Endothelial cell of umbilical vein (primary cell): ENCODE data around the gene PNPLA7. TPM values are rescaled to one million over a fixed set of nuclear protein-coding genes. Genes with fewer than 3 reads are reported as not detected.
"Not testable (repeated sequence)": the region's sequence is repeated elsewhere in the genome, so short reads cannot be mapped to it uniquely, and the experiment has no call there.

ENCODE experiments used
- BruUV-seq: library from RNA; stranded (reverse); fragments of 400-500 nt; replicated peaks from 2 replicates; lab custom pipeline; 2021; lab: Mats Ljungman, UMichigan
- CTCF ChIA-PET: fragments of 300-600, 350-600 bp; sonication (Branson Sonifier 250); formaldehyde crosslinking; loops from one replicate; lab custom pipeline; 2021; ENCODE audit warnings: antibody characterized with exemption, inconsistent platforms; lab: Charles Lee
- POLR2A ChIA-PET: fragments of 300-600, 350-600 bp; sonication (Branson Sonifier 250); formaldehyde crosslinking; loops from one replicate; lab custom pipeline; 2021; ENCODE audit warnings: antibody characterized with exemption, inconsistent platforms; lab: Charles Lee
- DNase-seq: peaks from one replicate; pipeline ENCODE4 v3.0.0-alpha.2; 2011; ENCODE audit warnings: low read depth, low spot score
- FAIRE-seq: peaks from 2 replicates; lab custom pipeline; 2011; peaks lifted over from hg19 to GRCh38; lab: Jason Lieb, UNC
- H2AFZ ChIP-seq: 2 replicates; pipeline ENCODE4 v1.6.0; 2012; ENCODE audit warnings: low read depth, low read length, control low read depth, inconsistent platforms
- H3K27ac ChIP-seq: 2 replicates; pipeline ENCODE4 v1.5.1; 2011; ENCODE audit warnings: low read depth, mild to moderate bottlenecking, control low read depth, low read length, moderate library complexity; ENCODE audit not compliant: insufficient read depth
- H3K27me3 ChIP-seq, 2 experiments: 2 replicates each; pipeline versions ENCODE4 v1.6.0 to v1.6.1; 2011; ENCODE audit warnings: low read length in 2 of 2, mixed read lengths in 1 of 2; ENCODE audit not compliant: control insufficient read depth in 2 of 2, insufficient read depth in 2 of 2
- H3K36me3 ChIP-seq, 2 experiments: 2 replicates in 1 of 2; 3 replicates in 1 of 2; pipeline ENCODE4 v1.5.1; 2011; ENCODE audit warnings: low read length in 2 of 2, mild to moderate bottlenecking in 1 of 2, moderate library complexity in 1 of 2; ENCODE audit not compliant: control insufficient read depth in 2 of 2, insufficient read depth in 2 of 2; ENCODE audit errors: extremely low read depth in 1 of 2
- H3K4me1 ChIP-seq: 3 replicates; pipeline ENCODE4 v1.5.1; 2011; ENCODE audit warnings: mild to moderate bottlenecking, low read length; ENCODE audit not compliant: control insufficient read depth, insufficient read depth; ENCODE audit errors: extremely low read depth
- H3K4me2 ChIP-seq: 2 replicates; pipeline ENCODE4 v1.6.1; 2011; ENCODE audit warnings: low read length, control low read depth, mixed read lengths; ENCODE audit not compliant: insufficient read depth
- H3K4me3 ChIP-seq, 3 experiments: fragments of 200-600 bp in 1 of 3; sonication (generic), shearing (Covaris generic) in 1 of 3; replicated peaks in 1 of 3; 2 replicates each; pipeline ENCODE4 v1.5.1; 2011 to 2016; ENCODE audit warnings: control low read depth in 3 of 3, low read length in 3 of 3, mild to moderate bottlenecking in 2 of 3, inconsistent platforms in 1 of 3, low read depth in 1 of 3, moderate library complexity in 1 of 3; ENCODE audit not compliant: insufficient read depth in 1 of 3
- H3K79me2 ChIP-seq: 2 replicates; pipeline ENCODE4 v1.6.0; 2012; ENCODE audit warnings: low read length, inconsistent platforms; ENCODE audit not compliant: control insufficient read depth, insufficient read depth
- H3K9ac ChIP-seq: replicated peaks from 2 replicates; pipeline ENCODE3; 2011; ENCODE audit warnings: low read length, control low read depth; ENCODE audit not compliant: insufficient read depth; ENCODE audit errors: extremely low read depth
- H3K9me1 ChIP-seq: replicated peaks from 3 replicates; pipeline ENCODE4 v1.6.0; 2011; ENCODE audit warnings: mild to moderate bottlenecking, low read length; ENCODE audit not compliant: control insufficient read depth, insufficient read depth; ENCODE audit errors: extremely low read depth
- H3K9me3 ChIP-seq: replicated peaks from 2 replicates; pipeline ENCODE4 v1.5.1; 2012; ENCODE audit warnings: low read length, inconsistent platforms; ENCODE audit not compliant: control insufficient read depth, insufficient read depth
- H4K20me1 ChIP-seq: replicated peaks from 2 replicates; pipeline ENCODE3; 2011; ENCODE audit warnings: mild to moderate bottlenecking, low read length; ENCODE audit not compliant: control insufficient read depth, insufficient read depth; ENCODE audit errors: extremely low read depth
- EZH2 ChIP-seq: IDR thresholded peaks from 2 replicates; pipeline ENCODE4 v1.6.1; 2012; ENCODE audit warnings: borderline replicate concordance, low read depth, mild to moderate bottlenecking, moderate library complexity, low read length, inconsistent platforms; ENCODE audit not compliant: severe bottlenecking
- GATA2 ChIP-seq: IDR thresholded peaks from 2 replicates; pipeline ENCODE4 v1.7.0; 2011; ENCODE audit warnings: low read depth, mild to moderate bottlenecking, moderate library complexity, mixed read lengths, low read length; ENCODE audit not compliant: insufficient read length, insufficient read depth
- JUN ChIP-seq: IDR thresholded peaks from 2 replicates; pipeline ENCODE4 v1.6.1; 2011; ENCODE audit warnings: borderline replicate concordance, low read depth; ENCODE audit not compliant: insufficient read length, insufficient read depth
- MYC ChIP-seq: IDR thresholded peaks from one replicate; pipeline ENCODE4 v1.6.1; 2011; ENCODE audit warnings: mild to moderate bottlenecking, low read depth, low read length
- dilution Hi-C: fragments of 300-500 bp; cut with MboI; formaldehyde crosslinking; loops from one replicate; pipeline ENCODE4 v1.15.0; 2019; ENCODE audit warnings: low sequenced_read_pairs; ENCODE audit not compliant: extremely low pct_ligation_motif_present
- intact Hi-C: fragments of 100-400 bp; cut with micrococcal nuclease; formaldehyde crosslinking; loops from one replicate; pipeline ENCODE4 v1.10.0; 2022
- polyA plus RNA-seq, 4 experiments: library from polyadenylated mRNA; depleted of rRNA in 3 of 4; stranded (reverse) in 3 of 4; unstranded in 1 of 4; fragments of >200 nt; gene quantifications; 2 replicates each; pipeline versions ENCODE4 v1.2.1 to v1.2.3, GENCODE V29; 2011 to 2012; ENCODE audit warnings: missing spikeins in 1 of 4
- total RNA-seq: library from RNA; stranded (reverse); gene quantifications from 2 replicates; pipeline ENCODE4 v1.2.3, GENCODE V29; 2021
- TF ChIP-seq, protein P1 (sequence below), 2 donors: IDR thresholded peaks; 1 replicate in 1 of 2; 2 replicates in 1 of 2; pipeline ENCODE4 v1.5.1; 2011; ENCODE audit warnings: low read length in 2 of 2, mild to moderate bottlenecking in 2 of 2, moderate library complexity in 2 of 2, control low read depth in 1 of 2, inconsistent platforms in 1 of 2, low read depth in 1 of 2; ENCODE audit not compliant: insufficient read depth in 1 of 2; ENCODE audit errors: extremely low read depth in 1 of 2

Gene PNPLA7
- total and polyA plus RNA-seq, 2 donors (not counting 3 experiments of a cell fraction or from before 2014, with no cell fraction given) = 1.0 to 1.9 TPM

DNA sequence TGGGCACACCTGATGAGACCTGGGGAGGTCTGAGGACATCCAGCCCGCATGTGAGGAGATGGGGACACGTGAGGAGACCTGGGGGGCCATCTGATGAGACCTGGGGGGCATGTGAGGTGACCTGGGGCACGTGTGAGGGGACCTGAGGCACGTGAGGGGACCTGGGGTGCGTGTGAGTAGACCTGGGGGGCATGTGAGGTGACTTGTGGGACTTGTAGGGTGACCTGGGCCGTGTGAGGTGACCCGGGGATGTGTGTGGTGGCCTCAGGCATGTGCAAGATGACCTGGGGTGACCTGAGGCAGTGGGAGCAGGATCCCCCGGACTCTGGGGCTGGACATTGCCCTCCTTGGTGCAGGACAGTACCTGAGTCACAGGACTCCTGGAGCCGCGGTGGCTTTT is 30.6 kb downstream of the PNPLA7 start:
- dilution Hi-C loops (no loop called here), intact Hi-C loops (no loop called here)
- Histone ChIP-seq H3K9me3 (no peaks in the 10 kb centered on the region), H3K27ac (no peak overlapping the region), H4K20me1 (no peaks in the 10 kb centered on the region), H3K27me3 (no peaks in the 10 kb centered on the region), H2AFZ (no peak overlapping the region), H3K79me2 (no peaks in the 10 kb centered on the region), H3K4me1 (no peaks in the 10 kb centered on the region), H3K4me3 (no peak overlapping the region), H3K4me2 (no peak overlapping the region), H3K36me3 (no peaks in the 10 kb centered on the region), H3K9me1 (no peaks in the 10 kb centered on the region), H3K9ac (no peak overlapping the region)
- no TSS peak for BruUV-seq
- ChIA-PET POLR2A (no interaction called here), CTCF (interaction anchor here (1.9 kb wide), 1 partner anchor 10 kb away, joined by 7 read pairs; no protein-coding TSS in a partner anchor)
- DNase-seq (no peak), FAIRE-seq (no peak)
- TF ChIP-seq JUN = no peak
- no peak for TF ChIP-seq GATA2
- TF ChIP-seq, protein P1, sequence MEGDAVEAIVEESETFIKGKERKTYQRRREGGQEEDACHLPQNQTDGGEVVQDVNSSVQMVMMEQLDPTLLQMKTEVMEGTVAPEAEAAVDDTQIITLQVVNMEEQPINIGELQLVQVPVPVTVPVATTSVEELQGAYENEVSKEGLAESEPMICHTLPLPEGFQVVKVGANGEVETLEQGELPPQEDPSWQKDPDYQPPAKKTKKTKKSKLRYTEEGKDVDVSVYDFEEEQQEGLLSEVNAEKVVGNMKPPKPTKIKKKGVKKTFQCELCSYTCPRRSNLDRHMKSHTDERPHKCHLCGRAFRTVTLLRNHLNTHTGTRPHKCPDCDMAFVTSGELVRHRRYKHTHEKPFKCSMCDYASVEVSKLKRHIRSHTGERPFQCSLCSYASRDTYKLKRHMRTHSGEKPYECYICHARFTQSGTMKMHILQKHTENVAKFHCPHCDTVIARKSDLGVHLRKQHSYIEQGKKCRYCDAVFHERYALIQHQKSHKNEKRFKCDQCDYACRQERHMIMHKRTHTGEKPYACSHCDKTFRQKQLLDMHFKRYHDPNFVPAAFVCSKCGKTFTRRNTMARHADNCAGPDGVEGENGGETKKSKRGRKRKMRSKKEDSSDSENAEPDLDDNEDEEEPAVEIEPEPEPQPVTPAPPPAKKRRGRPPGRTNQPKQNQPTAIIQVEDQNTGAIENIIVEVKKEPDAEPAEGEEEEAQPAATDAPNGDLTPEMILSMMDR (IDR thresholded peaks at IDR 0.05; ENCODE audit: extremely low read depth in 1 of 2, insufficient read depth in 1 of 2, low read depth in 1 of 2, low read length in 2 of 2) = no peak
- no peak for TF ChIP-seq MYC
- no peak for TF ChIP-seq EZH2

DNA sequence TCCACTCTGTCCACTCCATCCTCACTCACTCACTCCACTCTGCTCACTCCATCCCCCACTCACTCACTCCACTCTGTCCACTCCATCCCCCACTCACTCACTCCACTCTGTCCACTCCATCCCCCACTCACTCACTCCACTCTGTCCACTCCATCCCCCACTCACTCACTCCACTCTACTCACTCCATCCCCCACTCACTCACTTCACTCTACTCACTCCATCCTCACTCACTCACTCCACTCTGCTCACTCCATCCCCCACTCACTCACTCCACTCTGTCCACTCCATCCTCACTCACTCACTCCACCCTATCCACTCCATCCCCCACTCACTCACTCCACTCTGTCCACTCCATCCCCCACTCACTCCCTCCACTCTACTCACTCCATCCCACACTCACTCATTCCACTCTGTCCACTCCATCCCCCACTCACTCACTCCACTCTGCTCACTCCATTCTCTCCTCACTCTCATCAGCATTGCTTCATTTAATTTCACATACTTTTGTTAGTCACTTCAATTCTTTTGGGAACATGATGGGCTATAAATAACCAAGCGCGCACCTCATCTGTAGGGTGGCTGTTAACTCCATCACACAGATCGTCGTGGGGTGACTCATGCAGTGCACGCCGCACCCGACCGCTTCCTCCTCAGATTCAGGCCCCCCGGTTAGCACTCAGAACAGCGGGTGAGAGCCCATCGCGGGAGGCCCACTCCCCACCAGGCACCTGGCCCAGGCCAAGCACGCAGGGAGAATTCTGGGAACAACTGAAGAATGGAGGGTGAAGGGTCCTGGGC is 31.3 kb downstream of the PNPLA7 start:
- POLR2A ChIA-PET, BruUV-seq, H2AFZ ChIP-seq, H3K36me3 ChIP-seq, H3K9me3 ChIP-seq, dilution Hi-C loops, DNase-seq, H3K4me3 ChIP-seq, H3K27me3 ChIP-seq, H3K79me2 ChIP-seq, H4K20me1 ChIP-seq, CTCF ChIA-PET, H3K9ac ChIP-seq, FAIRE-seq, H3K9me1 ChIP-seq, H3K27ac ChIP-seq, H3K4me1 ChIP-seq, intact Hi-C loops, H3K4me2 ChIP-seq: not testable (repeated sequence)
